ENCODE results near the gene KCNJ14. TPM values are rescaled to one million over a fixed set of nuclear protein-coding genes. Genes with fewer than 3 reads are reported as not detected.
A peak's percentile ranks its signal among the peaks of the same experiment; 100 is the strongest.

The KCNJ14 gene
- total and polyA plus RNA-seq, 2 of the 4 experiments (the other 2 are of a cell fraction): 0.18 to 0.39 TPM

GRCh38 chr19:48516536-48516935 lies 61.2 kb downstream of the KCNJ14 start:
- no peak overlapping the region for H3K56ac ChIP-seq (ENCODE audit: extremely low read depth, insufficient read depth, low read length)
- 68% methylated on average over 4 of the region's 8 CpGs; no CpG with 5 or more reads in 1 of the 2 experiments for WGBS, 2 experiments (ENCODE audit: extremely low coverage in 2 of 2, insufficient read length in 1 of 2)
- no peak overlapping the region for H3K4me2 ChIP-seq (ENCODE audit: low read depth, low read length)
- no peak overlapping the region for H2BK20ac ChIP-seq (ENCODE audit: low read depth, low read length)
- H4K91ac ChIP-seq (ENCODE audit: insufficient read depth, low read depth, low read length): no peak overlapping the region
- no peak overlapping the region for H3K4ac ChIP-seq (ENCODE audit: low read depth, low read length)
- in situ Hi-C loops (cut with MboI; ENCODE audit: low sequenced_read_pairs) (no loop called here), intact Hi-C loops (cut with micrococcal nuclease) (no loop called here), dilution Hi-C loops (cut with HindIII; ENCODE audit: low sequenced_read_pairs, unreplicated experiment) (no loop called here)
- no peak overlapping the region for H3K14ac ChIP-seq (replicated peaks; ENCODE audit: low read depth, low read length)
- no peak overlapping the region for H3K18ac ChIP-seq (ENCODE audit: low read depth, low read length)
- ATAC-seq (ENCODE audit: low read depth) (no peak), DNase-seq (no peak)
- H3K36me3 ChIP-seq (ENCODE audit: control insufficient read depth, insufficient read depth, low read length): no peaks in the 10 kb centered on the region
- CTCF ChIA-PET: no interaction called here
- no peak overlapping the region for H2AK5ac ChIP-seq (ENCODE audit: low read depth, low read length)
- H3K23ac ChIP-seq (ENCODE audit: low read depth, low read length): no peak overlapping the region
- no peak overlapping the region for H4K8ac ChIP-seq (ENCODE audit: low read depth in 2 of 2, low read length in 2 of 2)
- BruUV-seq (replicated peaks): no TSS peak
- H3K9me1 ChIP-seq (ENCODE audit: insufficient read depth, low read length): no peaks in the 10 kb centered on the region
- H2AK9ac ChIP-seq (replicated peaks; ENCODE audit: low read depth, low read length, poor library complexity): peak overlapping the region; percentile 26
- H3K27me3 ChIP-seq (ENCODE audit: control insufficient read depth, insufficient read depth, low read length): peaks cover 13% of the 10 kb centered on the region
- H3K27ac ChIP-seq (ENCODE audit: insufficient read depth, low read length): no peak overlapping the region
- H2AFZ ChIP-seq (replicated peaks; ENCODE audit: low read length, poor library complexity): peak overlapping the region; percentile 33
- H3K9ac ChIP-seq (ENCODE audit: low read depth, low read length): no peak overlapping the region
- H4K5ac ChIP-seq (ENCODE audit: low read depth, low read length): no peak overlapping the region
- no peak overlapping the region for H2BK5ac ChIP-seq (ENCODE audit: low read depth, low read length, poor library complexity, severe bottlenecking)
- no peaks in the 10 kb centered on the region for H4K20me1 ChIP-seq (ENCODE audit: insufficient read depth, low read length)
- H3K4me3 ChIP-seq (ENCODE audit: insufficient read depth, low read depth, low read length): no peak overlapping the region
- no peaks in the 10 kb centered on the region for H3K79me1 ChIP-seq (ENCODE audit: low read depth in 1 of 2, low read length in 2 of 2)
- no peaks in the 10 kb centered on the region for H3K4me1 ChIP-seq (ENCODE audit: control insufficient read depth, insufficient read depth, low read length)
- POLR2A ChIA-PET (ENCODE audit: unreplicated experiment): no interaction called here
- TF ChIP-seq SMC3 (IDR thresholded peaks at IDR 0.05; ENCODE audit: low read depth, low read length): no peak
- TF ChIP-seq MAFK (IDR thresholded peaks at IDR 0.05; ENCODE audit: low read depth, low read length): no peak
- TF ChIP-seq POLR2A (IDR thresholded peaks at IDR 0.05; ENCODE audit: low read depth, low read length): no peak
- TF ChIP-seq CTCF (conservative IDR thresholded peaks at IDR 0.05; ENCODE audit: low read depth, low read length): no peak
- TF ChIP-seq RCOR1 (IDR thresholded peaks at IDR 0.05; ENCODE audit: insufficient replicate concordance, low read length): no peak
- TF ChIP-seq MXI1 (IDR thresholded peaks at IDR 0.05; ENCODE audit: borderline replicate concordance, low read depth, low read length): no peak
- TF ChIP-seq CHD1 (IDR thresholded peaks at IDR 0.05; ENCODE audit: low read depth, low read length): no peak
- no peak for TF ChIP-seq NFE2L2 (IDR thresholded peaks at IDR 0.05; ENCODE audit: low read depth, low read length)
- TF ChIP-seq RFX5 (IDR thresholded peaks at IDR 0.05; ENCODE audit: low read depth, low read length): no peak
- no peak for TF ChIP-seq FOS (IDR thresholded peaks at IDR 0.05; ENCODE audit: low read depth, low read length)
- H2BK15ac ChIP-seq (ENCODE audit: low read depth, low read length): no peak overlapping the region
- H2BK120ac ChIP-seq (ENCODE audit: low read depth, low read length): no peak overlapping the region
- no peaks in the 10 kb centered on the region for H3K9me3 ChIP-seq (ENCODE audit: control insufficient read depth, insufficient read depth, low read length)

Other genes with a start within 250 kb of the KCNJ14 start
- 11.3 and 12.5 TPM in 2 replicates for gene CARD8, start 199.7 kb upstream of the KCNJ14 start, total RNA-seq (2012; rRNA removed)
- 11.8 and 15.5 TPM in 2 replicates for gene CARD8, start 199.7 kb upstream of the KCNJ14 start, polyA plus RNA-seq (2012; rRNA removed)
- gene ZNF114, start 185.5 kb upstream of the KCNJ14 start, total RNA-seq (2012; rRNA removed): 0.56 and 1.6 TPM in 2 replicates
- gene ZNF114, start 185.5 kb upstream of the KCNJ14 start, polyA plus RNA-seq (2012; rRNA removed): 0.20 and 0.24 TPM in 2 replicates
- 128 and 147 TPM in 2 replicates for gene EMP3, start 130.0 kb upstream of the KCNJ14 start, total RNA-seq (2012; rRNA removed)
- 632 and 675 TPM in 2 replicates for gene EMP3, start 130.0 kb upstream of the KCNJ14 start, polyA plus RNA-seq (2012; rRNA removed)
- gene TMEM143, start 91.6 kb upstream of the KCNJ14 start, total RNA-seq (2012; rRNA removed): 1.1 and 1.3 TPM in 2 replicates
- gene TMEM143, start 91.6 kb upstream of the KCNJ14 start, polyA plus RNA-seq (2012; rRNA removed): 7.6 and 8.6 TPM in 2 replicates
- not detected in 2 replicates for gene SYNGR4, start 91.2 kb upstream of the KCNJ14 start, total RNA-seq (2012; rRNA removed)
- not detected in 2 replicates for gene SYNGR4, start 91.2 kb upstream of the KCNJ14 start, polyA plus RNA-seq (2012; rRNA removed)
- gene KDELR1, start 64.0 kb upstream of the KCNJ14 start, total RNA-seq (2012; rRNA removed): 57.8 and 58.8 TPM in 2 replicates
- 171 and 180 TPM in 2 replicates for gene KDELR1, start 64.0 kb upstream of the KCNJ14 start, polyA plus RNA-seq (2012; rRNA removed)
- under 0.01 TPM in 2 replicates for gene GRIN2D, start 61.9 kb upstream of the KCNJ14 start, total RNA-seq (2012; rRNA removed)
- gene GRIN2D, start 61.9 kb upstream of the KCNJ14 start, polyA plus RNA-seq (2012; rRNA removed): 0.23 and 0.24 TPM in 2 replicates
- gene GRWD1, start 9.6 kb upstream of the KCNJ14 start, total RNA-seq (2012; rRNA removed): 22.0 and 32.5 TPM in 2 replicates
- 22.5 and 25.2 TPM in 2 replicates for gene GRWD1, start 9.6 kb upstream of the KCNJ14 start, polyA plus RNA-seq (2012; rRNA removed)
- gene CYTH2, start 13.8 kb downstream of the KCNJ14 start, total RNA-seq (2012; rRNA removed): 35.8 and 38.3 TPM in 2 replicates
- gene CYTH2, start 13.8 kb downstream of the KCNJ14 start, polyA plus RNA-seq (2012; rRNA removed): 56.1 and 62.0 TPM in 2 replicates
- gene LMTK3, start 56.3 kb downstream of the KCNJ14 start, total RNA-seq (2012; rRNA removed): 0.18 TPM in 1 of 2 replicates, not detected in the other
- 0.60 and 0.87 TPM in 2 replicates for gene LMTK3, start 56.3 kb downstream of the KCNJ14 start, polyA plus RNA-seq (2012; rRNA removed)
- gene SULT2B1, start 96.6 kb downstream of the KCNJ14 start, total RNA-seq (2012; rRNA removed): not detected in 2 replicates
- gene SULT2B1, start 96.6 kb downstream of the KCNJ14 start, polyA plus RNA-seq (2012; rRNA removed): 0.09 TPM in 1 of 2 replicates, not detected in the other
- not detected in 2 replicates for gene SPACA4, start 151.2 kb downstream of the KCNJ14 start, total RNA-seq (2012; rRNA removed)
- gene SPACA4, start 151.2 kb downstream of the KCNJ14 start, polyA plus RNA-seq (2012; rRNA removed): not detected in 2 replicates
- 0.36 and 0.56 TPM in 2 replicates for gene FAM83E, start 159.5 kb downstream of the KCNJ14 start, total RNA-seq (2012; rRNA removed)
- gene FAM83E, start 159.5 kb downstream of the KCNJ14 start, polyA plus RNA-seq (2012; rRNA removed): 0.05 and 0.17 TPM in 2 replicates
- gene RPL18, start 163.6 kb downstream of the KCNJ14 start, total RNA-seq (2012; rRNA removed): 1,909 and 2,552 TPM in 2 replicates
- 1,897 and 2,254 TPM in 2 replicates for gene RPL18, start 163.6 kb downstream of the KCNJ14 start, polyA plus RNA-seq (2012; rRNA removed)
- gene SPHK2, start 163.9 kb downstream of the KCNJ14 start, total RNA-seq (2012; rRNA removed): 1.6 and 1.7 TPM in 2 replicates
- gene SPHK2, start 163.9 kb downstream of the KCNJ14 start, polyA plus RNA-seq (2012; rRNA removed): 9.9 and 11.9 TPM in 2 replicates
- gene DBP, start 181.8 kb downstream of the KCNJ14 start, total RNA-seq (2012; rRNA removed): 2.5 and 3.6 TPM in 2 replicates
- gene DBP, start 181.8 kb downstream of the KCNJ14 start, polyA plus RNA-seq (2012; rRNA removed): 3.0 and 3.6 TPM in 2 replicates
- gene CA11, start 190.6 kb downstream of the KCNJ14 start, total RNA-seq (2012; rRNA removed): 1.3 and 1.7 TPM in 2 replicates
- gene CA11, start 190.6 kb downstream of the KCNJ14 start, polyA plus RNA-seq (2012; rRNA removed): 2.7 and 2.9 TPM in 2 replicates
- not detected in 2 replicates for gene NTN5, start 217.4 kb downstream of the KCNJ14 start, total RNA-seq (2012; rRNA removed)
- 0.11 and 0.19 TPM in 2 replicates for gene NTN5, start 217.4 kb downstream of the KCNJ14 start, polyA plus RNA-seq (2012; rRNA removed)
- gene FUT2, start 240.4 kb downstream of the KCNJ14 start, total RNA-seq (2012; rRNA removed): not detected in 2 replicates
- not detected in 2 replicates for gene FUT2, start 240.4 kb downstream of the KCNJ14 start, polyA plus RNA-seq (2012; rRNA removed)

Data from IMR-90 (cell line).